Common myeloid progenitor, CD34-positive (primary cell): Measurements from ENCODE around the gene SLC6A3.
"Not testable (repeated sequence)": the region's sequence is repeated elsewhere in the genome, so short reads cannot be mapped to it uniquely, and the experiment has no call there.

Experiments
- CTCF ChIA-PET: fragments of 350-600 bp; sonication (Branson Sonifier 250); formaldehyde crosslinking; loops from one replicate; lab custom pipeline; 2021; ENCODE audit warnings: antibody characterized with exemption; lab: Charles Lee
- POLR2A ChIA-PET: fragments of 350-600 bp; sonication (Branson Sonifier 250); formaldehyde crosslinking; loops from one replicate; lab custom pipeline; 2021; ENCODE audit warnings: antibody characterized with exemption; lab: Charles Lee
- DNase-seq, 3 donors: peaks; one replicate each; pipeline versions ENCODE4 v3.0.0 to v3.0.0-alpha.2; 2013
- H3K27ac ChIP-seq, 2 experiments: 1 replicate in 1 of 2; 2 replicates in 1 of 2; pipeline ENCODE4 v1.7.0; 2013; ENCODE audit warnings: inconsistent platforms in 2 of 2, low read length in 2 of 2, mild to moderate bottlenecking in 2 of 2, low read depth in 1 of 2, moderate library complexity in 1 of 2; ENCODE audit not compliant: severe bottlenecking in 2 of 2, insufficient read depth in 1 of 2, poor library complexity in 1 of 2
- H3K27me3 ChIP-seq, 5 experiments: replicated peaks in 2 of 5; 1 replicate in 3 of 5; 2 replicates in 2 of 5; pipeline versions ENCODE4 v1.6.1 to v1.7.0; 2013; ENCODE audit warnings: low read length in 4 of 5, mild to moderate bottlenecking in 2 of 5, moderate library complexity in 2 of 5, inconsistent platforms in 1 of 5; ENCODE audit not compliant: insufficient read depth in 5 of 5, control insufficient read depth in 4 of 5
- H3K36me3 ChIP-seq, 4 experiments: 1 replicate in 2 of 4; 2 replicates in 2 of 4; pipeline versions ENCODE4 v1.6.1 to v1.7.0; 2013; ENCODE audit warnings: low read length in 3 of 4, control low read depth in 1 of 4, mild to moderate bottlenecking in 1 of 4; ENCODE audit not compliant: control insufficient read depth in 4 of 4, insufficient read depth in 4 of 4
- H3K4me1 ChIP-seq, 4 experiments: 1 replicate in 3 of 4; 2 replicates in 1 of 4; pipeline versions ENCODE4 v1.6.1 to v1.7.1; 2013; ENCODE audit warnings: low read length in 3 of 4, mild to moderate bottlenecking in 3 of 4, control low read depth in 1 of 4, inconsistent platforms in 1 of 4, moderate library complexity in 1 of 4; ENCODE audit not compliant: control insufficient read depth in 4 of 4, insufficient read depth in 4 of 4; ENCODE audit errors: control extremely low read depth in 1 of 4
- H3K4me3 ChIP-seq, 7 experiments: 1 replicate in 4 of 7; 2 replicates in 3 of 7; pipeline versions ENCODE4 v1.5.1 to v1.7.0; 2013; ENCODE audit warnings: mild to moderate bottlenecking in 7 of 7, low read length in 6 of 7, moderate library complexity in 6 of 7, inconsistent platforms in 2 of 7, low read depth in 2 of 7, control low read depth in 1 of 7; ENCODE audit not compliant: insufficient read depth in 4 of 7, control insufficient read depth in 1 of 7; ENCODE audit errors: extremely low read depth in 1 of 7
- H3K9me3 ChIP-seq, 5 experiments: 1 replicate in 4 of 5; 2 replicates in 1 of 5; pipeline versions ENCODE4 v1.6.1 to v1.7.1; 2013; ENCODE audit warnings: low read length in 4 of 5, mild to moderate bottlenecking in 2 of 5, inconsistent platforms in 1 of 5, low read depth in 1 of 5, moderate library complexity in 1 of 5; ENCODE audit not compliant: control insufficient read depth in 4 of 5, insufficient read depth in 2 of 5; ENCODE audit errors: control extremely low read depth in 1 of 5
- WGBS: methylation state at CpG from one replicate; pipeline ENCODE4 v1.1.5; 2013; ENCODE audit not compliant: insufficient coverage; 5-methylcytosine and 5-hydroxymethylcytosine counted together

Gene SLC6A3

DNA sequence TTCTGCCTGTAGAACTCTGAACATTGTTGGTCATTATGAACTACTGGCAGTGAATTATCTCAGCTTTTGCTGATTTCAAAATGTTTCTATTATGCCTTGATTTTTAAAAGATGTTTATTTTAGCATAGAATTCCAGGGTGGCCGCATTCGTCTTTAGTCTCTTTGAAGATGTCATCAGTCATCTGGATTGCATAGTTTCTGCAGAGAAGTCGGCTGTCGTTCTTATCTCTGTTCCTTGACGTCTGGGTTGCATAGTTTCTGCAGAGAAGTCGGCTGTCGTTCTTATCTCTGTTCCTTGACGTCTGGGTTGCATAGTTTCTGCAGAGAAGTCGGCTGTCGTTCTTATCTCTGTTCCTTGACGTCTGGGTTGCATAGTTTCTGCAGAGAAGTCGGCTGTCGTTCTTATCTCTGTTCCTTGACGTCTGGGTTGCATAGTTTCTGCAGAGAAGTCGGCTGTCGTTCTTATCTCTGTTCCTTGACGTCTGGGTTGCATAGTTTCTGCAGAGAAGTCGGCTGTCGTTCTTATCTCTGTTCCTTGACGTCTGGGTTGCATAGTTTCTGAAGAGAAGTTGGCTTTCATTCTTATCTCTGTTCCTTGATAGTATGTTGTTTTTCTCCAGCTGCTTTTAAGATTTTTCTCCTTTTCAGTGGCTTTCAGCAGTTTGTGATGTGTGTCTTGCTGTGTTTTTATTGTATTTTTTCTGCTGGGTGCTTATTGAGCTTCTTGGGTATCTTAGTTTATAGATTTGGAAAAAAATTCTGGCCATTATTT lies 11.1 kb upstream of the SLC6A3 start:
- H3K4me3 ChIP-seq, POLR2A ChIA-PET, DNase-seq, H3K4me1 ChIP-seq, CTCF ChIA-PET, H3K27ac ChIP-seq: not testable (repeated sequence)
- WGBS = no CpG with 5 or more reads among the region's 20 CpGs
- Histone ChIP-seq H3K9me3 (peaks cover 10 to 40% (median 26%) of the 10 kb centered on the region in 5 experiments), H3K27me3 (peaks cover 0 to 21% (median 5%) of the 10 kb centered on the region in 5 experiments), H3K36me3 (peaks cover 0 to 15% (median 5%) of the 10 kb centered on the region in 4 experiments)

DNA sequence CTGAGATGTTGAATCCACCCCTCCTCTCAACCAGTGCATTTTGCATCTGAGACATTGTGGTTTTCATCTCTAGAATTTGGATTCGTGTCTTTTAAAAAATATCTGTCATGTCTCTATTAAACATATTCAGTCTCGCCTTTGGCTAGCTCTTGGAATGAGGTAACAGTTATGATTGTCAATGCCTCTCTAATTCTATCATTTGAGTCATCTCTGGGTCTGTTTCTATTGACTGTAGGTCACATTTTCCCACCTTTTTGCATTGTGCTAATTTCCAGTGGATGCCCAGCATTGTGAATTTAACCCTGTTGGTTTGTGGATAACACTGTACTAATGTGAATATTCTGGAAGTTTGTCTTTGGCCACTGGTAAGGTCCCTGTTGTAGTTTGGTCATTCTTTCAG lies 8.4 kb upstream of the SLC6A3 start:
- Histone ChIP-seq H3K4me1 (no peaks in the 10 kb centered on the region), H3K9me3 (peaks cover 10 to 40% (median 26%) of the 10 kb centered on the region in 5 experiments), H3K4me3 (no peak overlapping the region), H3K27ac (no peak overlapping the region), H3K36me3 (no peaks in the 10 kb centered on the region), H3K27me3 (peaks cover 6 to 44% (median 8%) of the 10 kb centered on the region in 5 experiments)
- DNase-seq = no peak
- ChIA-PET CTCF (no interaction called here), POLR2A (no interaction called here)
- WGBS = 100% methylated on average over 2 of the region's 2 CpGs

DNA sequence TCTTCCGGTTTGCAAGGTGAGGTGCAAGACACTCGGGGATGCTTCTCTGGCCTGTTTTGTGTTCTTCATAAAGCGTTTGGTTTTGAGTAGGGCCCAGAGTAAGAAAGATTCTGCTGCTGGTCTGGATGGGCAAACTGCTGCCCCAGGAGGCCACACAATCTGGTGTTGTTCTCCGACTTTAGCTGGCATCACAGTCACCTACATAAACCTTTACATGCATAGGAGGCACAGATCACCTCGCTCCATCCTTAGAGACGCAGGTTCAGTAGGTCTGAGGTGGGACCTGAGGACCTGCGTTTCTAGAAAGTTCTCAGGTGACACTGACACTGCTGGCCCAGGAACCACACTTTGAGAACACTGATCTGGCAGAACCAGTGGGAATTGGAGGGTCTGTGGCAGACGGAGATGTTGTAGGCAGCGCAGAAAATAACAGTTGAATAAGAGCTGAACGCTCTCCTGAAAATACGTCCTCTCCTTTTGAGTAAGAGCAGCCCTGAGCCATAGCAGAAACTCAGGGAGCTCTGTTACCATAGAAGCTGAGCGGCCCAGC lies 3.9 kb upstream of the SLC6A3 start:
- H3K27ac ChIP-seq = no peak overlapping the region
- peaks cover 0 to 18% (median 6%) of the 10 kb centered on the region in 5 experiments for H3K9me3 ChIP-seq
- peaks cover 0 to 5% (median 3%) of the 10 kb centered on the region in 4 experiments for H3K4me1 ChIP-seq
- ChIA-PET CTCF (interaction anchor here (1.0 kb wide), 1 partner anchor 196 kb away, joined by 3 read pairs; no protein-coding TSS in a partner anchor), POLR2A (no interaction called here)
- no peaks in the 10 kb centered on the region for H3K36me3 ChIP-seq
- no peak overlapping the region for H3K4me3 ChIP-seq
- no peak for DNase-seq
- WGBS = 93% methylated on average over 11 of the region's 12 CpGs
- peaks cover 7 to 88% (median 28%) of the 10 kb centered on the region in 5 experiments for H3K27me3 ChIP-seq

DNA sequence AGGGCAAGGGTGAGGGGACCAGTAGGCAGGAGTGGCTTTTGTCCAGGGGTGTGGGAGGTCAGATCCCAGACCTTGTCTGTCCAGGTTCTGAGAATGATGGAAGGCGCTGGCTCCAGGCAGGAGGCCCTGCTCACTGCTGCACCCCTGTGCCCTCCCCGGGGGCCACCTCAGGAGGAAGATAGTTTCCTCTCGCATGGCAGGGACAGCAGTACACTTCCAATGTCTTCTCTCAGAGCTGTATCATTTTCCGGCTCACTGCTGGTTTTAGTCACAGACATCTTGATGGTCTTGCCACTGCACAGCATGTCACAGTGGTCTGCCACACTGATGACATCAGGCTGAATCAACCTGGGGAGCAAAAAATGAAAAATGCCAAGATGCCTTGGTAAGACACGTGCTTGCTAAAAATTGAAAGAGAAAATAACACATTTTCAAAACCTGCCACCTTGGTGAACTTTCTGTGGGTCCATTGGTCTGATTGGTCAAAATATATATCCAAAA lies 3.3 kb upstream of the SLC6A3 start:
- CTCF ChIA-PET = no interaction called here
- no peak for DNase-seq
- POLR2A ChIA-PET = no interaction called here
- WGBS = 73% methylated on average over 5 of the region's 5 CpGs
- peaks cover 0 to 5% (median 3%) of the 10 kb centered on the region in 4 experiments for H3K4me1 ChIP-seq
- H3K9me3 ChIP-seq = peaks cover 0 to 12% (median 2%) of the 10 kb centered on the region in 5 experiments
- no peak overlapping the region for H3K27ac ChIP-seq
- no peak overlapping the region for H3K4me3 ChIP-seq
- H3K36me3 ChIP-seq = no peaks in the 10 kb centered on the region
- H3K27me3 ChIP-seq = peaks cover 7 to 90% (median 32%) of the 10 kb centered on the region in 5 experiments

DNA sequence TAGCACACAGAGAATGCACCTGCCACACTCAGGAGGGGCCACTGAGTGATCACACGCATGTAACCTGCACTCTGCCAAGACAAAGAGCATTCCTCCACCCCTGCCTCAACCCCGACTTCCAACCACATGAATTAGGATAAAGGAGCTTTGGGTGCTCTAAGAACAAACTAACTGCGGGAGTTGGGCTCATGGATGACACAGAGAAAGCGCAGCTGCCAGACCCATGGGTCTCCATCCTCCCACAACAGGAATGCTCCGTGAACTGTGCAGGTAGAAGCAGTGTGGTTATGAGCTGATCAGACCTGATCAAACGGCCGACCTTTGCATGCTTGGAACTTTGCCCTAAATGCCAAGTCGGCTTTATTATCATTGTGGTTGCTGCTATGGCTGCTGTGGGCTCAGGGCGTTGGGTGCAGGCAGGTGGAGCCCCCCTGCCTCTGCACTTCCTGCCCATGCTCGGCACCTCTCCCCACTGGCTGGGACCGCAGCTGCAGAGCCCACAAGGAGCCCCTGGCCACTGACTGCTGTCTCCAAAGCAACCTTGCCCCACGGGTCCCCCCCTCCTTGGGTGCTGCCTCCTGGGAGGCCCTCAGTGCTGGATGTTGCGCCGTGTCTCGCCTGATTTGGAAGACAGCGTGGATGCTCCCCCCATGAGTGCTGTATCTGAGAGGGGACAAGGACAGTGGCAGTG lies 2.6 kb upstream of the SLC6A3 start:
- H3K27me3 ChIP-seq = peaks cover 2 to 90% (median 32%) of the 10 kb centered on the region in 5 experiments
- H3K4me3 ChIP-seq = no peak overlapping the region
- H3K27ac ChIP-seq = no peak overlapping the region
- DNase-seq = no peak
- no peaks in the 10 kb centered on the region for H3K36me3 ChIP-seq
- ChIA-PET POLR2A (no interaction called here), CTCF (no interaction called here)
- H3K4me1 ChIP-seq = peaks cover 0 to 5% (median 3%) of the 10 kb centered on the region in 4 experiments
- WGBS = 66% methylated on average over 12 of the region's 16 CpGs
- H3K9me3 ChIP-seq = peaks cover 0 to 9% (median 1%) of the 10 kb centered on the region in 5 experiments

DNA sequence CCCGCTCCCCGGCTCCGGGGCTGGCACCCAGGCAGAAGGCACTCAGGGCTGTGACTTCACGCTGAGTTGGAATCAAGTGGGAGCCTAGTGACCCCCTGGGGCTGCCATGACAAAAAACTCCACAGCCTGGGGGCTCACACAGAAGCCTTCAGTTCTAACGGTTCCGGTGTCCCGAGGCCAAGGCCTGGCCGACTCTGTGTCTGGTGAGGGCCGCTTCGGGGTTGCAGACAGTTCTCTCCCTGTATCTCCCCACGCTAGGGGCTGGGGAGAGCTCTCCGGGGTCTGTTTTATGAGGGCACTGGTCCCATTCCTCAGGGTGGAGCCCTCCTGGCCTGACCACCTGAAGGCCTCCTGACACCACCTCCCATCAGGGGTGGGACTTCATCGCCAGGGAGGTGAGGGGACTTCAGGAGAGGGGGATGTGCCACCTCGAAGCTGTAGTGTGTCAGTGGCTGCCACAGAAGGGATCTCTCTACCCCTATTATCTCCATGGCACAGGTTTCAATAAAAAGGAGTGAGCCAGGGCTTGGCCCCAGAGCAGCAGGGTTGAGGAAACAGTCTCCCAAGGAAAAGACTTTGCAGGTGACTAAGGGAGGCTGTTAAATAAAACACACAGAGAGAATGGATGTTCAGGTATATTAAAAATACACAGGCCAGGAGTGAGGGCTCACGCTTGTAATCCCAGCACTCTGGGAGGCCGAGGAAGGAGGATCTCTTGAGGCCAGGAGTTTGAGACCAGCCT lies 1.5 kb upstream of the SLC6A3 start:
- 28% methylated on average over 8 of the region's 16 CpGs for WGBS
- CTCF ChIA-PET = no interaction called here
- no peak for DNase-seq
- no peak overlapping the region for H3K4me3 ChIP-seq
- H3K4me1 ChIP-seq = peaks cover 0 to 5% (median 3%) of the 10 kb centered on the region in 4 experiments
- peaks cover 2 to 92% (median 32%) of the 10 kb centered on the region in 5 experiments for H3K27me3 ChIP-seq
- POLR2A ChIA-PET = no interaction called here
- no peaks in the 10 kb centered on the region for H3K36me3 ChIP-seq
- H3K27ac ChIP-seq = no peak overlapping the region
- H3K9me3 ChIP-seq = peaks cover 0 to 6% (median 0%) of the 10 kb centered on the region in 5 experiments
